Measurements from ENCODE around the gene ZNF865.
A peak's percentile ranks its signal among the peaks of the same experiment; 100 is the strongest.

Gene ZNF865

GRCh38 chr19:55643003-55643886 lies 37.8 kb downstream of the ZNF865 start, which contains the start of gene ZNF581:
Gene ZNF581, plus strand, starts transcription at chr19:55643649. Its CDS starts 923 bp downstream, at chr19:55644572.
- ChIA-PET CTCF (interaction anchor here (1.2 to 9.2 kb wide), 4 partner anchors 9 to 28 kb away, joined by 3 to 128 read pairs (median 6); partner anchors contain the start of gene U2AF2), POLR2A (no interaction called here)
- Histone ChIP-seq H3K9me3 (ENCODE audit: control extremely low read depth in 1 of 5, control insufficient read depth in 4 of 5, insufficient read depth in 2 of 5, low read depth in 1 of 5, low read length in 4 of 5) (no peaks in the 10 kb centered on the region), H3K27me3 (replicated peaks in 2 of 5; ENCODE audit: control insufficient read depth in 4 of 5, insufficient read depth in 5 of 5, low read length in 4 of 5) (no peaks in the 10 kb centered on the region), H3K27ac (ENCODE audit: insufficient read depth in 1 of 2, low read depth in 1 of 2, low read length in 2 of 2, poor library complexity in 1 of 2, severe bottlenecking in 2 of 2) (peak within 1 kb of the TSS; percentile 64 to 86), H3K4me1 (ENCODE audit: control extremely low read depth in 1 of 4, control insufficient read depth in 4 of 4, insufficient read depth in 4 of 4, low read length in 3 of 4) (peaks cover 5 to 61% (median 50%) of the 10 kb centered on the region in 4 experiments), H3K4me3 (ENCODE audit: control insufficient read depth in 1 of 7, extremely low read depth in 1 of 7, insufficient read depth in 4 of 7, low read depth in 2 of 7, low read length in 6 of 7) (peak within 1 kb of the TSS; percentile 48 to 96 (median 77)), H3K36me3 (ENCODE audit: control insufficient read depth in 4 of 4, insufficient read depth in 4 of 4, low read length in 3 of 4) (peaks cover 0 to 14% (median 11%) of the 10 kb centered on the region in 4 experiments)
- 5% methylated on average over 34 of the region's 56 CpGs for WGBS (ENCODE audit: insufficient coverage)
- DNase-seq, result peak; percentile 74 to 85 (median 84)

DNA sequence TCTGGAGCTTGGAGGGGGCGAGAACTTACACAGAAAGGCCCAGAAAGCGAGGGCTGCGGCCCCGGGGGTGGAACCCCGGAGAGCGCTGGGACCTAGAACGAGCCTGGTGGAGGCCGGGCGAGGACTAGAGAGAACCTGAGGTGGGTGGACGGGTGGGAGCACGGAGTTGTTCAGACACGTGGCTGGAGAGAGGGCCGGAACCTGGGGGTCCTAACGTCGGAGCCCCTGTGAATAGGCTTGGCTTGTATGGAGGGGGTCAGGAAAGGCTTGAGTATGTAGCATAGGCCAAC lies 38.4 kb downstream of the ZNF865 start:
- no peaks in the 10 kb centered on the region for H3K27me3 ChIP-seq (replicated peaks in 2 of 5; ENCODE audit: control insufficient read depth in 4 of 5, insufficient read depth in 5 of 5, low read length in 4 of 5)
- WGBS (ENCODE audit: insufficient coverage), result 0% methylated on average over 11 of the region's 15 CpGs
- peaks cover 5 to 66% (median 56%) of the 10 kb centered on the region in 4 experiments for H3K4me1 ChIP-seq (ENCODE audit: control extremely low read depth in 1 of 4, control insufficient read depth in 4 of 4, insufficient read depth in 4 of 4, low read length in 3 of 4)
- no peaks in the 10 kb centered on the region for H3K9me3 ChIP-seq (ENCODE audit: control extremely low read depth in 1 of 5, control insufficient read depth in 4 of 5, insufficient read depth in 2 of 5, low read depth in 1 of 5, low read length in 4 of 5)
- H3K27ac ChIP-seq (ENCODE audit: insufficient read depth in 1 of 2, low read depth in 1 of 2, low read length in 2 of 2, poor library complexity in 1 of 2, severe bottlenecking in 2 of 2), result peak overlapping the region; percentile 64 to 86
- ChIA-PET POLR2A (no interaction called here), CTCF (interaction anchor here (1.3 to 9.2 kb wide), 4 partner anchors 9 to 27 kb away, joined by 3 to 128 read pairs (median 8); partner anchors contain the start of gene U2AF2)
- no peak for DNase-seq
- H3K4me3 ChIP-seq (ENCODE audit: control insufficient read depth in 1 of 7, extremely low read depth in 1 of 7, insufficient read depth in 4 of 7, low read depth in 2 of 7, low read length in 6 of 7), result peak overlapping the region; percentile 48 to 96 (median 77)
- peaks cover 0 to 14% (median 11%) of the 10 kb centered on the region in 4 experiments for H3K36me3 ChIP-seq (ENCODE audit: control insufficient read depth in 4 of 4, insufficient read depth in 4 of 4, low read length in 3 of 4)

GRCh38 chr19:55644191-55644833 lies 38.9 kb downstream of the ZNF865 start:
- POLR2A ChIA-PET, result no interaction called here
- Histone ChIP-seq H3K4me1 (ENCODE audit: control extremely low read depth in 1 of 4, control insufficient read depth in 4 of 4, insufficient read depth in 4 of 4, low read length in 3 of 4) (peaks cover 5 to 68% (median 59%) of the 10 kb centered on the region in 4 experiments), H3K27me3 (replicated peaks in 2 of 5; ENCODE audit: control insufficient read depth in 4 of 5, insufficient read depth in 5 of 5, low read length in 4 of 5) (no peaks in the 10 kb centered on the region), H3K4me3 (ENCODE audit: control insufficient read depth in 1 of 7, extremely low read depth in 1 of 7, insufficient read depth in 4 of 7, low read depth in 2 of 7, low read length in 6 of 7) (peak overlapping the region; percentile 48 to 96 (median 77)), H3K9me3 (ENCODE audit: control extremely low read depth in 1 of 5, control insufficient read depth in 4 of 5, insufficient read depth in 2 of 5, low read depth in 1 of 5, low read length in 4 of 5) (no peaks in the 10 kb centered on the region), H3K36me3 (ENCODE audit: control insufficient read depth in 4 of 4, insufficient read depth in 4 of 4, low read length in 3 of 4) (peaks cover 0 to 14% (median 11%) of the 10 kb centered on the region in 4 experiments), H3K27ac (ENCODE audit: insufficient read depth in 1 of 2, low read depth in 1 of 2, low read length in 2 of 2, poor library complexity in 1 of 2, severe bottlenecking in 2 of 2) (peak overlapping the region; percentile 64 to 86)
- CTCF ChIA-PET, result interaction anchor here (1.3 to 9.2 kb wide), 4 partner anchors 9 to 27 kb away, joined by 3 to 128 read pairs (median 4); no protein-coding TSS in a partner anchor
- no peak for DNase-seq
- 44% methylated on average over 6 of the region's 12 CpGs for WGBS (ENCODE audit: insufficient coverage)

DNA sequence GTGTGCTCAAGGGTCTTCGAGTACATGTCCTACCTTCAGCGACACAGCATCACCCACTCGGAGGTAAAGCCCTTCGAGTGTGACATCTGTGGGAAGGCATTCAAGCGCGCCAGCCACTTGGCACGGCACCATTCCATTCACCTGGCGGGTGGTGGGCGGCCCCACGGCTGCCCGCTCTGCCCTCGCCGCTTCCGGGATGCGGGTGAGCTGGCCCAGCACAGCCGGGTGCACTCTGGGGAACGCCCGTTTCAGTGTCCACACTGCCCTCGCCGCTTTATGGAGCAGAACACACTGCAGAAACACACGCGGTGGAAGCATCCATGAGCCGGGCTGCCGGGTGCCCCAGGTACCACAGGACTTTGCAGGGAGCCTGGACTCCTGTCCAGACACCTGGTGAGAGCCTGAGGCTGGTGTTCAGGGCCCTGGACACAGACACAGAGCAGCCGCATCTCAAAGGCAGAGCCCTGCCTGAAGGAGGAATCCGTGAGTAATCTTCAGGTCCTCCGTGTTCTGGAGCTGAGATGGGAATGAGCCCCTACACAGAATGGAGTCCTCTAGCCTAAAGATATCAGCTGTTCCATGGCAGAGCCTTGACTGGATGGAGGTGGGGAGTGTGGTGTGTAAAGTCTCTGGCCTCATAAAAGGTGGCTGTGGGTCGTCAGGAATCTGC lies 39.5 kb downstream of the ZNF865 start:
- Histone ChIP-seq H3K36me3 (ENCODE audit: control insufficient read depth in 4 of 4, insufficient read depth in 4 of 4, low read length in 3 of 4) (peaks cover 0 to 14% (median 11%) of the 10 kb centered on the region in 4 experiments), H3K9me3 (ENCODE audit: control extremely low read depth in 1 of 5, control insufficient read depth in 4 of 5, insufficient read depth in 2 of 5, low read depth in 1 of 5, low read length in 4 of 5) (no peaks in the 10 kb centered on the region), H3K27me3 (replicated peaks in 2 of 5; ENCODE audit: control insufficient read depth in 4 of 5, insufficient read depth in 5 of 5, low read length in 4 of 5) (no peaks in the 10 kb centered on the region), H3K27ac (ENCODE audit: insufficient read depth in 1 of 2, low read depth in 1 of 2, low read length in 2 of 2, poor library complexity in 1 of 2, severe bottlenecking in 2 of 2) (peak overlapping the region in 1 of 2 experiments; percentile 86), H3K4me3 (ENCODE audit: control insufficient read depth in 1 of 7, extremely low read depth in 1 of 7, insufficient read depth in 4 of 7, low read depth in 2 of 7, low read length in 6 of 7) (peak overlapping the region in 5 of 7 experiments; percentile 67 to 96 (median 85)), H3K4me1 (ENCODE audit: control extremely low read depth in 1 of 4, control insufficient read depth in 4 of 4, insufficient read depth in 4 of 4, low read length in 3 of 4) (peaks cover 5 to 68% (median 60%) of the 10 kb centered on the region in 4 experiments)
- WGBS (ENCODE audit: insufficient coverage), result 98% methylated on average over 28 of the region's 28 CpGs
- CTCF ChIA-PET, result interaction anchor here (1.4 to 9.2 kb wide), 4 partner anchors 8 to 13 kb away, joined by 3 to 128 read pairs (median 6); partner anchors contain the start of gene U2AF2
- DNase-seq, result no peak
- POLR2A ChIA-PET, result no interaction called here

DNA sequence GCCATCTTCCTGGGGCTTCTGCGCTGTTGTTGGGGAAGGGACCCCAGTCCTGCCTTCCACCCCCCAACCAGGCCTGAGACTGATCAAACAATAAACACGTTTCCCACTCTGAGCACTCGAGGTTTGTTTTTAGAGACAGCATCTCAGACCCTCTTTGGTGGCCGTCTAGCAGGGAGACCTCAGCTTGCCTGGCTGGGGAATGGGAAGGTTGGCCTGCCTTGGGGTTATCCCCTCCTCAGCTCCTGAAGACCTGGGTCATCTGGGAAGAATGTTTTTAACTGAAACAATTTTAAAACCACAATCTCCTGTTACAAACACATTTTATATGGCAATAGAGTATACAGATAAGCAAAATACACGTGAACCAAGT lies 40.0 kb downstream of the ZNF865 start:
- peaks cover 5 to 63% (median 55%) of the 10 kb centered on the region in 4 experiments for H3K4me1 ChIP-seq (ENCODE audit: control extremely low read depth in 1 of 4, control insufficient read depth in 4 of 4, insufficient read depth in 4 of 4, low read length in 3 of 4)
- no peaks in the 10 kb centered on the region for H3K9me3 ChIP-seq (ENCODE audit: control extremely low read depth in 1 of 5, control insufficient read depth in 4 of 5, insufficient read depth in 2 of 5, low read depth in 1 of 5, low read length in 4 of 5)
- ChIA-PET POLR2A (no interaction called here), CTCF (interaction anchor here (1.4 to 9.2 kb wide), 4 partner anchors 9 to 19 kb away, joined by 3 to 128 read pairs (median 6); partner anchors contain the start of gene U2AF2)
- peaks cover 0 to 19% (median 11%) of the 10 kb centered on the region in 4 experiments for H3K36me3 ChIP-seq (ENCODE audit: control insufficient read depth in 4 of 4, insufficient read depth in 4 of 4, low read length in 3 of 4)
- no peaks in the 10 kb centered on the region for H3K27me3 ChIP-seq (replicated peaks in 2 of 5; ENCODE audit: control insufficient read depth in 4 of 5, insufficient read depth in 5 of 5, low read length in 4 of 5)
- WGBS (ENCODE audit: insufficient coverage), result 91% methylated on average over 4 of the region's 5 CpGs
- DNase-seq, result no peak
- H3K4me3 ChIP-seq (ENCODE audit: control insufficient read depth in 1 of 7, extremely low read depth in 1 of 7, insufficient read depth in 4 of 7, low read depth in 2 of 7, low read length in 6 of 7), result no peak overlapping the region
- no peak overlapping the region for H3K27ac ChIP-seq (ENCODE audit: insufficient read depth in 1 of 2, low read depth in 1 of 2, low read length in 2 of 2, poor library complexity in 1 of 2, severe bottlenecking in 2 of 2)

DNA sequence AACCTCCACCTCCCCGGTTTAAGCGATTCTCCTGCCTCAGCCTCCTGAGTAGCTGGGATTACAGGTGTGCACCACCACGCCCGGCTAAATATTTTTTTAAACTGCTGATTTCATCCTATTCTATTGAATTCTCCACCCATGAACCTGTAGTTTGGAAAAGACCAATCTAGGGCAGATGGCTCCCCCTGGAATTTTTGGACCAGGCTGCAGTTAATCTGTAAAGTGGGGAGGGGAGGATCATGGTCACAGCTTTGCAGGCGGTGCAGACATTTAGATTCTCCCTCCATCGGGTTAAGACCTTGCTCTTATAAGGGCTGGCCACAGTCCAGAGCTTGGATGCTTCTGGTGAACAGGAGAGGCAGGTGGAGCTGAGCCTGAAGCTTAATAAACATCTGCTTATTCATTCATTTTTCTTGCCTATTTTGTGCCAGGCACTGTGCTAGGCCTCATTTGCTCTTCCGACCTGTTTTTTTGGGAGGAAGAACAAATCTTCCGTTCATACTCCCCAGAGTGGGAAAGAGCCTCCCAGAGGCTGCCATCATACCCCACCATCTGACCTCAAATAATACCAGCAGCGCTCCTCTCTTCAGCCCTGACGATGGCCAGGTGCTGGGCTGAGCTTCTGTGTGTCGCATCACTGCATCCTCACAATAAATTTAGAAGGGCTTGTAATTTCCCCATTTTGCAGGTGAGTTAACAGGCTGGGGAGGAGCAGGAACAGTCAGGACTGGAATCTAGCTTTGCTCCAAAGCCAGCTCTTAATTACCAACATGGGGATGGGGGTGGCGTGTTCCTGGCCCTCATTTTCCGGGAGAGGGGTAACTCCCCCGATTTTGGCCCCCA lies 41.7 kb downstream of the ZNF865 start:
- Histone ChIP-seq H3K4me3 (ENCODE audit: control insufficient read depth in 1 of 7, extremely low read depth in 1 of 7, insufficient read depth in 4 of 7, low read depth in 2 of 7, low read length in 6 of 7) (peak overlapping the region; percentile 58 to 91 (median 83)), H3K9me3 (ENCODE audit: control extremely low read depth in 1 of 5, control insufficient read depth in 4 of 5, insufficient read depth in 2 of 5, low read depth in 1 of 5, low read length in 4 of 5) (no peaks in the 10 kb centered on the region), H3K27me3 (replicated peaks in 2 of 5; ENCODE audit: control insufficient read depth in 4 of 5, insufficient read depth in 5 of 5, low read length in 4 of 5) (no peaks in the 10 kb centered on the region), H3K36me3 (ENCODE audit: control insufficient read depth in 4 of 4, insufficient read depth in 4 of 4, low read length in 3 of 4) (peaks cover 0 to 31% (median 16%) of the 10 kb centered on the region in 4 experiments), H3K27ac (ENCODE audit: insufficient read depth in 1 of 2, low read depth in 1 of 2, low read length in 2 of 2, poor library complexity in 1 of 2, severe bottlenecking in 2 of 2) (peak overlapping the region; percentile 14 to 83), H3K4me1 (ENCODE audit: control extremely low read depth in 1 of 4, control insufficient read depth in 4 of 4, insufficient read depth in 4 of 4, low read length in 3 of 4) (peaks cover 5 to 50% (median 44%) of the 10 kb centered on the region in 4 experiments)
- WGBS (ENCODE audit: insufficient coverage), result 71% methylated on average over 9 of the region's 14 CpGs
- DNase-seq, result no peak
- ChIA-PET CTCF (interaction anchor here (0.7 to 9.2 kb wide), 4 partner anchors 13 to 29 kb away, joined by 3 to 128 read pairs (median 6); no protein-coding TSS in a partner anchor), POLR2A (interaction anchor here (0.6 to 1.5 kb wide), 4 partner anchors 8 to 1185 kb away, joined by 3 to 4 read pairs (median 4); no protein-coding TSS in a partner anchor)
